Heart left ventricle (tissue), 13 donors: ENCODE measurements around the gene ZC3H18.

ENCODE experiments used
- POLR2A ChIP-seq, 2 donors: fragments of 450-650 bp; IDR thresholded peaks; one replicate each; pipeline ENCODE4 v1.6.1; 2017; ENCODE audit warnings: antibody characterized with exemption in 2 of 2, mild to moderate bottlenecking in 2 of 2, moderate library complexity in 2 of 2
- TF ChIP-seq, protein P1 (sequence below), 12 donors: fragments of 200-600 bp; sonication (generic) in 4 of 12; IDR thresholded peaks; one replicate each; pipeline versions ENCODE4 v1.5.0 to v1.8.0; 2018 to 2022; ENCODE audit warnings: antibody characterized with exemption in 12 of 12, mild to moderate bottlenecking in 5 of 12
- donor health status: ischemic (EF 13 %, LVEDD 7.1; RV severe dilation, severe dysfunction).
- donor health status: DM: no; HTN: yes; CAD: no.
- donor health status: DM: no; HTN: no; CAD: no.
- donor health status: ischemic (EF 25% LVEDD 6.9; RV normal size, moderate dysfunction).
- donor health status: ischemic (EF 25% LVEDD 5.7; RV mildly dilated, moderate dysfunction).
- donor health status: ischemic (EF 35%, LVEDD 5.7; RV mildly dilated, moderate dysfunction).
- donor health status: nonischemic (EF 11% LVEDD 7.7; RV severe dilation, severe dysfunction).
- donor health status: DM: yes; HTN: yes; CAD: no.
- donor health status: PGD.
- donor health status: ischemic (EF 29% LVEDD 5.4; RV normal size, mild dysfunction).
- donor health status: nonischemic (EF 23%, LVEDD 6.1; RV moderate dilation, normal function).

- TF ChIP-seq, protein P1, sequence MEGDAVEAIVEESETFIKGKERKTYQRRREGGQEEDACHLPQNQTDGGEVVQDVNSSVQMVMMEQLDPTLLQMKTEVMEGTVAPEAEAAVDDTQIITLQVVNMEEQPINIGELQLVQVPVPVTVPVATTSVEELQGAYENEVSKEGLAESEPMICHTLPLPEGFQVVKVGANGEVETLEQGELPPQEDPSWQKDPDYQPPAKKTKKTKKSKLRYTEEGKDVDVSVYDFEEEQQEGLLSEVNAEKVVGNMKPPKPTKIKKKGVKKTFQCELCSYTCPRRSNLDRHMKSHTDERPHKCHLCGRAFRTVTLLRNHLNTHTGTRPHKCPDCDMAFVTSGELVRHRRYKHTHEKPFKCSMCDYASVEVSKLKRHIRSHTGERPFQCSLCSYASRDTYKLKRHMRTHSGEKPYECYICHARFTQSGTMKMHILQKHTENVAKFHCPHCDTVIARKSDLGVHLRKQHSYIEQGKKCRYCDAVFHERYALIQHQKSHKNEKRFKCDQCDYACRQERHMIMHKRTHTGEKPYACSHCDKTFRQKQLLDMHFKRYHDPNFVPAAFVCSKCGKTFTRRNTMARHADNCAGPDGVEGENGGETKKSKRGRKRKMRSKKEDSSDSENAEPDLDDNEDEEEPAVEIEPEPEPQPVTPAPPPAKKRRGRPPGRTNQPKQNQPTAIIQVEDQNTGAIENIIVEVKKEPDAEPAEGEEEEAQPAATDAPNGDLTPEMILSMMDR (IDR thresholded peaks at IDR 0.05): no peak
- TF ChIP-seq POLR2A (IDR thresholded peaks at IDR 0.05): no peak
These were observed 14.5 kb downstream of the ZC3H18 start for GRCh38 chr16:88584676-88585075.
